Hematopoietic multipotent progenitor cell treated with erythropoietin and hydrocortisone succinate and interleukin-3 and kit ligand, for 17 days (in vitro differentiated cells): ENCODE data around the gene AGK.

Experiments
- DNase-seq: peaks from one replicate; pipeline ENCODE4 v3.0.0-alpha.2; 2015; ENCODE audit warnings: low spot score

Gene AGK, protein sequence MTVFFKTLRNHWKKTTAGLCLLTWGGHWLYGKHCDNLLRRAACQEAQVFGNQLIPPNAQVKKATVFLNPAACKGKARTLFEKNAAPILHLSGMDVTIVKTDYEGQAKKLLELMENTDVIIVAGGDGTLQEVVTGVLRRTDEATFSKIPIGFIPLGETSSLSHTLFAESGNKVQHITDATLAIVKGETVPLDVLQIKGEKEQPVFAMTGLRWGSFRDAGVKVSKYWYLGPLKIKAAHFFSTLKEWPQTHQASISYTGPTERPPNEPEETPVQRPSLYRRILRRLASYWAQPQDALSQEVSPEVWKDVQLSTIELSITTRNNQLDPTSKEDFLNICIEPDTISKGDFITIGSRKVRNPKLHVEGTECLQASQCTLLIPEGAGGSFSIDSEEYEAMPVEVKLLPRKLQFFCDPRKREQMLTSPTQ

DNA sequence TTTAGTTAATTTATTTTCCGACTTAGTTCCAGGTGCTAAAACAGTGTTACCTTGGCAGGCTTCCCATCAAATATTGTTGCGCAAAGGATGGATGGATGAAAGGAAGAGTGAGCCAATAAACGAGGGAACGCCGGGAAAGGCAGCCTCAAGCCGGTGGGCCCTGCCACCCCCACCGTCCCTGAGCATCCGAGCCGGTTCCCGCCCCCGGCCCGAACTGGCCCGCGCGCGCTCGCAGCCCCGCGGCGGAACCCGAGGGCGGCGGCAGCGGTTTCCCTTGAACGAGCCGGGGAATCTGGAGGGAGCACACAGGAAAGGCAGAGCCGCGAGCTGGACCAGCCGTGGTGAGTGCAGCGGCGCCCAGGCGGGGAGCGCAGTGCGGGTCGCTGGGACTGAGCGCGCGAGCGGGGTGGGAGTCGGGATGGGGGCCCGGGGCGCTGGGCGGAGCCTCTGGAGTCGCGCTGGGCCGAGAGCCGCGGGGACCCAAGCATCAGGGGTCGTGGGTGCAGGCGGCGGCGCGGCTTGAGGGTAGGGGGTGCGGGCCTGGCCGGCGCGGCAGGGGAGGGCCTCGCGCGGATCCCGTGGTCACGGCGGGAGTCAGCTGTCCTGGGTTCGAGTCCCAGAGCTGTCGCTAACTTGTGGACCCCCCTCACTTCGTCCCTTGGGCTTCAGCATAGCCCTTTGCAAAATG is at the start of gene AGK:
TSS of gene AGK (plus strand) at position 317 of the 688 bp plus-strand sequence. CDS start 4,057 bp downstream, outside the sequence.
- DNase-seq: no peak

DNA sequence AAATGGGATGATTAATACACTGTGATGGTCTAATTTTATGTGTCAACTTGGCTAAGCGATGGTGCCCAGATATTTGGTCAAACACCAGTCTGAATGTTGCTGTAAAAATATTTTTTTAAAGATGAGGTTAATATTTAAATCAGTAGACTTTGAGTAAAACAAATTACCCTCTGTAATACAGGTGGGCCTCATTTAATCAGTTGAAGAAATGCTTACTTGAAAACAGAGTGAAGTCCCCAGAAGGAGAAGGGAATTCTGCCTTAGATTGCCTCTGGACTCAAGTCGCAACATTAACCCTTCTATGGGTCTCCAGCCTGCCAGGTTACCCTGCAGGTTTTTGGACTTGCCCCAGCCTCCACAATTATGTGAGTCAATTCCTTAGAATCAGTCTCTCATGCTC is 49.8 kb upstream of the AGK start:
- no peak for DNase-seq

DNA sequence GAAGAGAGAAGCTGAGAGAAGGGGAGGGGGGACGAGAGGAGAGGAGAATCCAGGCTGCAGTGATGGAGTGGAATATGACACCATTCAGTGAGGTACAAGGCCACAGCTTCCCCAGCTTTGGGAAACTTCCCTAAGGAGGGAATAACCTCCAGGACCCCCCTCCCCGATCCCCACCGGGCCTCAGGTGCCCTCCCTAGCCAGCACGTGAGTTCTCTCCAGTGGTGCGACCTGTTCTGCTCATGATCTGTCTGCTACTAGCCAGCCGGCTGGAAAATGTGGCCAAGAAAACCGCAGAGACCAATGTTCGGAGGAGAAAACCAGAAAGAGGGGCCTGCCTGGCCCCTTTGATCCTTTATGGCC is 39.9 kb upstream of the AGK start:
- DNase-seq: no peak

DNA sequence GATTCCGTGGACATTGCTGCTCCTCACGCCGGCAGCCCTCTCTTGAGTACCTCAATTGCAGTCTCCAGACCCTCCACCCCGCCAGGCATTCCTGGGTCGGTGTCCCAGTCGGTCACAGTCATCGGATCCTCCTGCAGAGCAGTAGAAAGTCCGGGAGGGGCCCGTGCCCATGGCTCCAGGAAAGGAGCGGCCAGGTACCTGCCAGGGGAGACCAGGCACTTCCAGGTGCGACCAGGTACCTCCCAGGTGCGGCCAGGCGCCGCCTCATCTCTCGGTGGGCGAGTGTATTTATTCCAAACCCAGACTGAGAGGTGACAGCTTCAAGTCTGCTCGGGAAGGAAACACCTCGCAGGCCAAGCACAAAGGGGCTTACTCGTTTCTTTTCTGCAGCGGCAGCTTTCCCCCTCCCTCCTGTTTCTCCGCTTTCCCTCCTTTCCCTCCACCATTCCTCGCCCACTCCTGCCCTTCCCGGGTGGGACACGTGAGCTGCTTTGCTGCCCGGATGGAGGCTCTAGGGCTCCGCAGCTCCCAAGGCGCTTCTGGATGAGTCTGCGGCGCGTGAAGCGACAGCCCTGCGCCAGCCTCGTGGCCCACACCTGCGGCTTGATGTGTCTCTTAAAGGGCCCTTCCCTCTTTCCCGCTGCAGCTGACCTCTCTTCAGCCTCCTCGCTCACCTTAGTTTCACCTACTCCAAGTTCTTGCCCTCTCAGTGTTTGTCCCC is 39.4 kb upstream of the AGK start:
- DNase-seq: no peak

DNA sequence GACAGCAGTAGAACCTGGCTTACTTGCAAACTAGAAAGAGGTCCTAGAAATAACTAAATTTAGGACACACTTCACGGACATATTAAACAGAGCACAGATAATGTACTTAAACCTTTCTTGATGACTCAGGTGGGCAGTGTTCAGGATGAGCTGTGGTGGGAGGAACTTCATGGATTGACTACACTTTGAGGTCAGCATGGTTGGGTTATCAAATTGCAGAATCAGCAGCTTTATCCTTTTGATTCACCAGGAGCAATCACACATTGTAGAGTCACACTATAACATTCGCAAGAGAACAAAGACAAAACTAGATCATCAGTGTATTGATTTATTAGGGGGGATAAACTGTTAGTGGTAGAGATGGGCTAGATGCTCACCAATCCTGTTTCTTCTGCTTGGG is 38.6 kb upstream of the AGK start:
- DNase-seq: no peak

DNA sequence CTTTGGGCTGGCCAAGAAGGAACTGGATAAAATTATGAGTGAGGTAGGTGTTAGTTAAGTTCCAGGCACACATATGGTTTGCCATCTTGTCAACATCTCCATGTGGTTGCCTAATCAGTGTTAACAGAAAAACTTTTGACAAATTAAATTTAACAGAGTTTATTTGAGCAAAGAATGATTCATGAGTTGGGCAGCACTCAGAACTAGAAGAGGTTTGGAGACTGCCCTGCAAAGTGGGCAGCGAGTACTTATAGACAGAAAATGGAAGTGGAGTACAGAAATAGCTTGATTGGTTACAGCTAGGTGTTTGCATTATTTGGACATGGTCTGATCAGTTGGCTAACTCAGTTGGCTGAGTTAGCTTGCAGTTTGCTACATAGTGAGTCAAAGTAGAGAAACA is 37.5 kb upstream of the AGK start:
- no peak for DNase-seq

DNA sequence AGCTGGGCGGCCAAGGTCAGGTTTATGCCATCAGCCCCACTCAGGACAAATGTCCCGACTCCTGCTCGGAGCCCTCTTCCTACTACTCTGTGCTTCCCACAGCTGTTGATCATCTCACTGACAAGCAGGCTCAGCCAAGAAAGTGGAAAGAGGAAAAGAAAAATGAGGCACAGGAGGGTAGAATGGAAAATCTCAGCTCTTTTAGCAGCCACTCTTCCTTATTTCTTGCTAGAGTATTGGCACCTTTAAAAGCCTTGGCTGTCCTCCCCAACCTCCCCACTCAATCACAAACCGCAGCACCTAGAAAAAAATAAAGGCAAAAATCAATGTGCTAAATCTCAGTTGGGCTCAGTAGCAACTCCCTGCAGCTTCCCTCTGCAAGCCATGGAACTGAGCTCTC is 35.3 kb upstream of the AGK start:
- DNase-seq: no peak

DNA sequence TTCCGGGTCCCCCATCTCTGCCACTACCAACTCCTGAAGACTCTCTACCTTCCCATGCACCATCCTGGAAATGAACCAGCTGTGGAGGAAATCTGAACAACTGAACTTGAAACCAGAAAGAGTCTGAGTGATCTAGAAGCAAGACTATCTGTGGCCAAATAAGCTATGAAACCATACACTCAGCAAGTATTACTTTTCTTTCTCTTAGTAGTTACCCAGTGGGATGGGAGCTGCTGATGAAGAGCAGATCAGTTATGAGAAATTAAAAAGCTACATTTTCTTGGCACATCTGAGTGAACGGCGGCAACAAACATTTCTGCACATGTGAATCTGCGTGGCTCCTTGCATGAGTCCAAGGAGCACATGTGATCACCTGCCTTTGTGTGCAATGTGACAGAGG is 31.6 kb upstream of the AGK start:
- no peak for DNase-seq

DNA sequence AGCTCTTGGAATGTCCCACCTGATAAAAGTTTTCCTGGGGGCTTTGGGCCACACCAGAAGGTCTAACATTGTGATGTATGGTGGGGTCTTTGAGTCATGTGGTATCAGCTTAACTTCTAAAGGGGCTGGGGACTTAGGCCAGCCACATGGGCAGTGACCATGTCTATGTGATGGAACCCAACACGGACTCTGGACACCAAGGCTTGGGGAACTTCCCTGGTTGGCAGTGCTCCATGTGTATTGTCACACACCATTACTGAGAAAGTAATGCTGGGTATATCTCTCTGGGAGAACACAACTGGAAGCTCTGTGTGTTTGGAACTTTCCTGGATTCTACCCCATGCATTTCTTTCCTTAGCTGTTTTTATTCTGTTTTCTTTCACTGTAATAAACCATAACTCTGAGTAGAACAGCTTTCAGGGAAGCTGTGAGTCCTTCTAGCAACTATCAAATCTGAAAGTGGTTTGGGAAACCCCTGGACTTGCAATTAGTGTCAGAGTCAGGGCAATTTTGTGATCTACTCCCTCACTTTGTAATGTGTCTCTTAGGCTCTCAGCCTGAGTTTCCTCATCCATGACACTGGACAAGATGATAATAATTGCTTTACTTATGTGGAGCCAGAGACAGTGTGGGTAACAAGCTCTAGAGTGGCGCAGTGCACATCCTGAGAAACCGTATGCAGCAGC is 28.4 kb upstream of the AGK start:
- DNase-seq: no peak

DNA sequence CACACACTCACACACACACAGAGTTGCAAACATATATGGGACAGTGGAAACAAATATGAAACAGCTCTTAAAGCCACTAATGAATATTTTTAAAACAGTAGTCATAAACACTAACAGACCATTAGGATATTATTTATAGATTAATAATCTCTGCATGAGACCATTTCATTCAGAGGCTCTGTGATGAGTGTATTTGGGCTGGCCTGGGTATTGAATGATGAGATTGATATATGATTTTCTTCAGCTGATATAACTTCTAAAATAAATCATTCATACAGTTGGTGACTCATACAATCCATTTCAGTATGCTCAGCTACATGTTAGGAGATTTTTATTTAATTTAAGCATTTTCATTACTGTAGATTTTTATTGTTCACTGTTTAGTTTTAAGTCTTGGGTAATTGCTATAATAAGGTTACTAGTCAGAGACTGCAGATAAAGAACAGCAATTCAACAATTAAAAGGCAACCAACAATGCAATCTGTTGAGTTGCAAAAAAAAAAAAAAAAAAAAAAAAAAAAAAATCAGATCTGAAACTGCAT is 25.2 kb upstream of the AGK start:
- DNase-seq: no peak

DNA sequence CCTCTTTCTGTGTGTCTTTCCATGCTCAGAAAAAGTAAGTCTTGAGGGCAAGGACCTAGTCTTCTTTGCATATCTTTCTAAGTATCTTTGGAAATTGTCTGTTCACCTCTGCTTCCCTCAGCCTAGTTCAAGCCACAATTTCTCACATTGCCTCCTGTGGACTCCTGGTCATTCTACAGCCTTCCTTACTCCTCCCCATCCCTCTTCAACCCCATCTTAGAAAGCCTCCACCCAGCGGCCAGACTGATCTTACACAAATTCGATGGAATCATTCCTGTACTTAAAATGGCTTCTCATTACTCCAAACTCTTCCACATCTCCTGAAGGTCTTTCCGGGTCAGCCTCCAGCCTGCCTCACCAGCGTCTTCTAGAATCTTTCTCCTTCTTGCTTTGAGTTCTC is 24.1 kb upstream of the AGK start:
- no peak for DNase-seq

DNA sequence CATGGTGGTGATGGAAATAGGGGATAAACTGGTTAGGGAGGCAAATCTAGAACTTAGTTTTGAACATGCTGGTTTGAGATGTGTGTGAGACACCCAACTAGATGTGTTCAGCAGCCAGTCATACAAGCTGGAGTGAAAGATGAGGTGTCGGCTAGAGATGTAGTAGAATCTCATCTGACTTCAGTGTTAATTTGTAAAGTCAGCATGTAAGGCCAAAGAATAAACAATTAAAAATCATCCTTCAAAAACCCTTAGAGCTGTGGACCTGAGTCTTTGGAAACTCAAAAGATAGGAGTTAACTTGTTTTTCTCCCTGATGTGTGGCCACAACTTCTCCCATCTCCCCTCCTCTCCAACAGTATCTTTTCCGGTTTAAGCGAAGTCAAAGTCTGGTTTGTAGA is 22.8 kb upstream of the AGK start:
- no peak for DNase-seq

DNA sequence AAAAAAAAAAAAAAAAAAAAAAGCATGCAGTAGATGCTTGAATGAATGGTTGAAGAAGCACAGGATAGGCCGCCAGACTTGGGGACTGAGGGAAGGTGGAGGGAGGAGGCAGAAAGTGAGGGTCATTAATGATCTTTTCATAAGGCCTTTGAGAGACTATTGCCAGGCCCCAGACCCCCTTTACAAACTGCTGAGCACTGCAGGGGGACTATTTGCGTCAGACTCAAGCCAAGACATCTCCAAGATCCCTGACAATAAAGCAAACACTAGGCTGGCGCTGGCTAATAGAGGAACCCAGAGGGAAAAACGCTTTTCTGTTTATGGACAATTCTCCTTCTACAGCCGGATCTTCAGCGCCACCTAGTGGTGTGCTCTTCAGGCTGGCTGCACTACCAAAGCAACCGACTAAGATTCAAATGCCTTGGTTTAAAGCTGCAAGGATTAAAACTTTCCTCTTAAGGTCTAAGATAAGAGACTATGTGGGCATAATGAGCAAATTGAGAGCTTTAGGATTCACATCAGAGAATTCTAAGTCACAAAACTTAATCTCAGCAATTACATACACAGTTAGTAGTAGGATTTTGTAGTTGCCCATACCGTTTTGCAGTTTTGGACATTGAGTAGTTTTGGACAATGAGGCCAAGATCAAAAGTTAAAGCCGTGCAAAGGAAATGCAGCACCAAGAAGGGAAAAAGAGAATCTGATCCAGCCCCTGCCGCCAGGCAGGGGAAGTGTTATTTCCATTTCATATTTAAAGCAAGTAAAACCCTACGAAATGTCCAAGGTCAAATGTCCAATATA is 17.9 kb upstream of the AGK start:
- DNase-seq: peak; percentile 62

DNA sequence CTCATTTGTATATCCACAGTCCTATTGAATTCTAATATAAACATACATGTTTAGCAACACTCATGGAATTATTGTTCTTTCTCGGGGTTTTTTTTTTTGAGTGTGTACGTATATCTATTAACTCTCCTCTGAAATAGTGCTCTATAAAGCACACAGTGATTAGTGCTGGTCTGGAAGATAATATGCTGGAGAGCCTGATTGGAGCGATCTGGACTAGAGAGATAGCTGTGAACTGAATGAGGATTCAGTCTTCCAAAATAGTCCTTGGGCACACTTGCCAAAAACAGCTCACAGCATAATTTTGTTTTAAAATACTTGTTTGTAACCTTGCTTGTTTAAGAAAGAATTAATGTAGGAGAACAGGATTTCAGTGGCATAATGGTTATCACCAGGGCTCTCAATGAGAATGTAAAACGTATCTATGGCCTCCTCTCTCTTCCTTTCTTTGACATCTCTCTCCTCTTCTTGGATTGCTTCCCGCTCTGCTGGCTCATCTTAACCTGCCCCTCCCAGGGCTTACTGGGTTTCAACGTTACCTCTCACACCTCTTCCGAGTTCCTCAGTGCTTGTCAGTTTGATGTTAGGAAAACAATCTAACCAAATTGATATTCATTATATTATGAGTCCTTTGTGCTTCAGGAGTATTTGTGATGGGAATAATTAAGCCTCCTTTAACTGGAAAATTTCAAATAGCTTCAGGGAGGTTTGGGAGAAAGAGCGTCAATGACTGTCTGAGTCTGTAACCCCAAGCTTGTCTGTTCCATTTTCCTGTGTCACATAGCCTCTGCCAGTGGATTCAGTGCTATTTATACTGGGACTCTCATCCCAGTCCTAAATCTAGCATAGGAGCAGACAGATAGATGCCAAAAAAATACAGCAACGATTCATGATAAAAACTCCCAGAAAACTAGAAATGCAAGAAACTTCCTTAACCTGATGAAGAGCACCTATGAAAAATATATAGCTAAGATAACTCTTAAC is 16.2 kb upstream of the AGK start:
- no peak for DNase-seq

DNA sequence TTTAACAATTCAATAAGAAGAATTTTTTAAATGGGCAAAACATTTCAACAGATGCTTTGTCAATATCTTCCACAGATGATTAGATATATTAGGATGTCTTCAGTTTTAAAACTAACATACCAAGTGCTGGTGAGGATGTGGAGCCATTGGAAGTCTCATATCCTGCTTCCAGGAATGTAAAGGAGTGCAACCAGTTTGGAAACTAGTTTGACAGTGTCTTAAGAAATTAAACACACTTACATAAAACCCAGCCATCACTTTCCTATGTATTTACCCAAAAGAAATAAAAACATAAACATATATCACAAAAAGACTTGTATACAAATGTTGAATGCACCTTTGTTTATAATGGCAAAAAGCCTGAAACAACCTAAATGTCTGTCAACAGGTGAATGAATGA is 13.3 kb upstream of the AGK start:
- no peak for DNase-seq

DNA sequence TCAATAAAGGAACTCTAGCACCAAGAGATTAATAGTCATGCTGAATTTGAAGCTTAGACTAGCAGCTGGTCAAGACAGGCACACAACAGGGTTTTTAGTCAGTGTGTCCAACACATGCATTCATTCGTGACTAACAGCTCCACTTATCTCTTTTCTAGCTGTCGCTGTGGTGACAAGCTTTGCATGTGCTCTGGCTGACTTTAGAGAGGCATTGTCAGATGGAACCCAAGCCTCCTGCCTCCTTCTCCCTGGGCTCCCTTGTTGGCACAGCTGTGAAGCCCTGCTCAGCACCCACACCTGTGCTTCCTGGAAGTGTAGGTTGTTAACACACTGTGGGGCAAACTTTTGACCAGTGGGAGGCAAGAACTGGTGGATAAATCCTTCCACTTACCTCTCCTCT is 9.8 kb upstream of the AGK start:
- DNase-seq: no peak

DNA sequence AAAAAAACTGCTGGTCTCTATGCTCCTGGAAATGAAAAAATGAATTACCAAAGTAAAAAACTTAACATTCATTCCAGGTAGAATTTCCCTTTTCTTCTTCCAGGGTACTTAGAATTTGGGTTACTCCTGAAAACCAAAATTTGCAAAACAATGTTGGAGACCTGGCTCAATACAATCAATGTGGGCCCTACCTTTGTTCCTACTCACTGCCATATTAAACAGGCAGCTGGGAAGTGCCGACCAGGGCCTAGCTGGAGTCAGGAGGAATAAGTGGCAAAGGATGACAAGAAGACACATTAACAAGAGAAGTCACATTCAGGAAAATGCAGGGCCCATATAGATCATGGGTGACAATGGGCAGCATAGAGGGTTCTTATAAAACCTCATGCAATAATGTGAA is 6.4 kb upstream of the AGK start:
- no peak for DNase-seq

DNA sequence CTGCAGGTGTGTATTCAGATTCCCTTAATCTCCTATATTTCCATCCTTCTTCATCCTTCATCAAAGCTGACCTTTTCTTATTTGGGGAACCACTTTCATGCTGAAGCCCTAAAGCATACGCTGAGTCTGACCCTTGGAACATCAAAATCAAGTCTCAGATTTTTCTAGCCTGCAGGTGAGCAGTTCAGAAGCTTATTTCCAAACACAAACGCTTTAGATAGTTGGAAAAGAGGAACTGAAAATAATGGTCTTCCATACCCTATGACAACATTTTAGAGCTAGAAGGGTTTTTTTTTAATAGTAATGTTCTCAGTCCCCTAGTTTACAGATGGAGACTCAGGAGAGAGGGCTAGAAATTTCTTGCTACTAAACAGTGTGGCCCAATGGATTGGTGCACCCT is 1.6 kb upstream of the AGK start:
- no peak for DNase-seq

DNA sequence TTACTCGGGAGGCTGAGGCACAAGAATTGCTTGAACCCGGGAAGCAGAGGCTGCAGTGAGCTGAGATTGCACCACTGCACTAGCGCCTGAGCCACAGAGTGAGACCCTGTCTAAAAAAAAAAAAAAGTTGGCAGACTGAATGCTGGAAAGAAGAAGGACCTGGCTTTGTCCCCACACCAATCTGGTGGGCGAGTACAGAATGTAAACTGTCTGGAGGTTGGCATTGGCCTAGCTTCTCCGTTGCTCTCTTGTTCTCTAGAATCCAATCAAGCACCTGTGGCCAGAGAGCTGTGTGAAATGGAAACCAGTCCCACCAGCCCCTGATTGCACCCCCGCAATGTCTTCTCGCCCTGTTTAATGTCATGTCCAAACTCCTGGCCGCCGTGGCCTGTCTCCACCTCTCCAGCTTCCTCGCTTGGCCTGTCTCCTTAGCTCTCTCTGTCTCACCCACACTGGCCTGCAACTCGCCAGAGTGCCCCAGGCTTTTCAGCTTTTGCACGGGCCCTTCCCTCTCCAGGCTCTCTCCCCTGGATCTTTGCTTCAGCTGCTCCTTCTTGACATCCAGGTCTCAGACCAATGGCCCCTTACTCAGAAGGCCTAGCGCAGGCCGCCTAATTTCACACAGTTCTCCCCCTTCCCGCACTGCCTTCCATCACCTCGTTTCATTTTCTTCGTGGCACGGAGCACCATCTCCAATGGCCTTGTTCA is 670 bp upstream of the AGK start:
- no peak for DNase-seq

DNA sequence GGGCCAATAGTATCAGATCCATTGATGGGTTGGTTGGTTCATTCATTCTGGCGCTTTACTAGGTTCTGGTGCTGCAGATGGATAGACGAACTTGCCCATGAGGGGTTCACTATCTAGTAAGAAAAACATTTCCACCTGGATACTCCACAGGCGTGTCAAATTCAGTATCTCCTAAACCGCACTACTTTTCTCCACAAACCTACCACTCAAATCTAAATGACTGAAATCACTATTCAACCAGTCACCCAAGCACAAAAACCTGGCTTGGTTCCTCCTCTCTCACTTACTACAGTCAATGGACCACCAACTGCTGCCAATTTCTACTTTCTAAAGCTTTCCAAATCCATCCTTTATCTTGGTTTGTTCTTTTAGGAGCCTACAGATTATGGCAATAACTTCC is 572 bp downstream of the AGK start:
- DNase-seq: no peak
